ENCODE measurements around the gene DSG4. TPM values are rescaled to one million over a fixed set of nuclear protein-coding genes. Genes with fewer than 3 reads are reported as not detected.

Gene DSG4
- total and polyA plus RNA-seq, 2 of the 4 experiments (the other 2 are of a cell fraction): not detected

GRCh38 chr18:31369478-31369877 is 7.1 kb upstream of the DSG4 start:
- ChIA-PET POLR2A (ENCODE audit: unreplicated experiment) (no interaction called here), CTCF (no interaction called here)
- no peak overlapping the region for H2AK9ac ChIP-seq (replicated peaks; ENCODE audit: low read depth, low read length, poor library complexity)
- H2BK120ac ChIP-seq (ENCODE audit: low read depth, low read length): no peak overlapping the region
- H3K14ac ChIP-seq (replicated peaks; ENCODE audit: low read depth, low read length): no peak overlapping the region
- no peak for ATAC-seq (ENCODE audit: low read depth)
- H3K23ac ChIP-seq (ENCODE audit: low read depth, low read length): no peak overlapping the region
- no peak overlapping the region for H4K8ac ChIP-seq (ENCODE audit: low read depth in 2 of 2, low read length in 2 of 2)
- no peaks in the 10 kb centered on the region for H3K4me1 ChIP-seq (ENCODE audit: control insufficient read depth, insufficient read depth, low read length)
- H3K9me3 ChIP-seq (ENCODE audit: control insufficient read depth, insufficient read depth, low read length): no peaks in the 10 kb centered on the region
- H2BK5ac ChIP-seq (ENCODE audit: low read depth, low read length, poor library complexity, severe bottlenecking): no peak overlapping the region
- DNase-seq: no peak
- H3K36me3 ChIP-seq (ENCODE audit: control insufficient read depth, insufficient read depth, low read length): no peaks in the 10 kb centered on the region
- H3K4ac ChIP-seq (ENCODE audit: low read depth, low read length): no peak overlapping the region
- dilution Hi-C loops (cut with HindIII; ENCODE audit: low sequenced_read_pairs, unreplicated experiment) (no loop called here), in situ Hi-C loops (cut with MboI; ENCODE audit: low sequenced_read_pairs) (no loop called here), intact Hi-C loops (cut with micrococcal nuclease) (no loop called here)
- no peak overlapping the region for H3K18ac ChIP-seq (ENCODE audit: low read depth, low read length)
- no peak overlapping the region for H2AFZ ChIP-seq (replicated peaks; ENCODE audit: low read length, poor library complexity)
- no peak overlapping the region for H4K5ac ChIP-seq (ENCODE audit: low read depth, low read length)
- no peak overlapping the region for H2AK5ac ChIP-seq (ENCODE audit: low read depth, low read length)
- TF ChIP-seq MAZ (IDR thresholded peaks at IDR 0.05; ENCODE audit: borderline replicate concordance, low read depth, low read length) (no peak), BHLHE40 (IDR thresholded peaks at IDR 0.05; ENCODE audit: low read depth, low read length) (no peak), SMC3 (IDR thresholded peaks at IDR 0.05; ENCODE audit: low read depth, low read length) (no peak), CTCF (conservative IDR thresholded peaks at IDR 0.05; ENCODE audit: low read depth, low read length) (no peak), CHD1 (IDR thresholded peaks at IDR 0.05; ENCODE audit: low read depth, low read length) (no peak), RAD21 (IDR thresholded peaks at IDR 0.05; ENCODE audit: low read length) (no peak), MXI1 (IDR thresholded peaks at IDR 0.05; ENCODE audit: borderline replicate concordance, low read depth, low read length) (no peak), NFE2L2 (IDR thresholded peaks at IDR 0.05; ENCODE audit: low read depth, low read length) (no peak), RCOR1 (IDR thresholded peaks at IDR 0.05; ENCODE audit: insufficient replicate concordance, low read length) (no peak), FOS (IDR thresholded peaks at IDR 0.05; ENCODE audit: low read depth, low read length) (no peak), CEBPB (IDR thresholded peaks at IDR 0.05; ENCODE audit: low read depth, low read length) (no peak), RFX5 (IDR thresholded peaks at IDR 0.05; ENCODE audit: low read depth, low read length) (no peak), POLR2A (IDR thresholded peaks at IDR 0.05; ENCODE audit: low read depth, low read length) (no peak), MAFK (IDR thresholded peaks at IDR 0.05; ENCODE audit: low read depth, low read length) (no peak), ELK1 (IDR thresholded peaks at IDR 0.05; ENCODE audit: borderline replicate concordance, low read depth, low read length) (no peak)
- TF ChIP-seq, protein P1, sequence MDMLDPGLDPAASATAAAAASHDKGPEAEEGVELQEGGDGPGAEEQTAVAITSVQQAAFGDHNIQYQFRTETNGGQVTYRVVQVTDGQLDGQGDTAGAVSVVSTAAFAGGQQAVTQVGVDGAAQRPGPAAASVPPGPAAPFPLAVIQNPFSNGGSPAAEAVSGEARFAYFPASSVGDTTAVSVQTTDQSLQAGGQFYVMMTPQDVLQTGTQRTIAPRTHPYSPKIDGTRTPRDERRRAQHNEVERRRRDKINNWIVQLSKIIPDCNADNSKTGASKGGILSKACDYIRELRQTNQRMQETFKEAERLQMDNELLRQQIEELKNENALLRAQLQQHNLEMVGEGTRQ (IDR thresholded peaks at IDR 0.05; ENCODE audit: low read depth, low read length): no peak
- no peaks in the 10 kb centered on the region for H3K9me1 ChIP-seq (ENCODE audit: insufficient read depth, low read length)
- no peak overlapping the region for H3K9ac ChIP-seq (ENCODE audit: low read depth, low read length)
- no TSS peak for BruUV-seq (replicated peaks)
- H2BK20ac ChIP-seq (ENCODE audit: low read depth, low read length): no peak overlapping the region
- H3K27ac ChIP-seq (ENCODE audit: insufficient read depth, low read length): no peak overlapping the region
- no peak overlapping the region for H2BK15ac ChIP-seq (ENCODE audit: low read depth, low read length)
- no peaks in the 10 kb centered on the region for H4K20me1 ChIP-seq (ENCODE audit: insufficient read depth, low read length)
- no peak overlapping the region for H3K4me2 ChIP-seq (ENCODE audit: low read depth, low read length)
- H3K4me3 ChIP-seq (ENCODE audit: insufficient read depth, low read depth, low read length): no peak overlapping the region
- H3K56ac ChIP-seq (ENCODE audit: extremely low read depth, insufficient read depth, low read length): no peak overlapping the region
- H3K27me3 ChIP-seq (ENCODE audit: control insufficient read depth, insufficient read depth, low read length): no peaks in the 10 kb centered on the region
- H4K91ac ChIP-seq (ENCODE audit: insufficient read depth, low read depth, low read length): no peak overlapping the region
- no peaks in the 10 kb centered on the region for H3K79me1 ChIP-seq (ENCODE audit: low read depth in 1 of 2, low read length in 2 of 2)
